ENCODE results near the gene FAM184A.

DNA sequence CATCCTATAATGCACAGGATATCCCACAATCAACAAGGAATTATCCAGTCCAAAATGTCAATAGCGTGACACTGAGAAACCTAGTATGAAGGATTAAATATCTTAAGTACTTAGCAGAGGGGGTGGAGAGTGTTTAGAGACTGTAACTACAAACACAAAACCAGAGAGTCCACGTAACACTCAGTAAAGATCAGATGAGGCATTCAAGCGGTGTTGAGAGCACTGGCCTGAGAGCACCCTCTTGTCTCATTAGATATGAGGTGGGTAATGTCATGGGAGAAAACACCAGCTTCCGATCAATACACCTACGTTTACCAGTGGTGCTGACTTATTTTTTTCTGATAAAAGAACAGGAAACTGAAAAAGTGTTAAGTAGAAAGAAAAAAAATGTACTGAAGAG is 2.3 kb downstream of the FAM184A start:
- TF ChIP-seq, protein P1, sequence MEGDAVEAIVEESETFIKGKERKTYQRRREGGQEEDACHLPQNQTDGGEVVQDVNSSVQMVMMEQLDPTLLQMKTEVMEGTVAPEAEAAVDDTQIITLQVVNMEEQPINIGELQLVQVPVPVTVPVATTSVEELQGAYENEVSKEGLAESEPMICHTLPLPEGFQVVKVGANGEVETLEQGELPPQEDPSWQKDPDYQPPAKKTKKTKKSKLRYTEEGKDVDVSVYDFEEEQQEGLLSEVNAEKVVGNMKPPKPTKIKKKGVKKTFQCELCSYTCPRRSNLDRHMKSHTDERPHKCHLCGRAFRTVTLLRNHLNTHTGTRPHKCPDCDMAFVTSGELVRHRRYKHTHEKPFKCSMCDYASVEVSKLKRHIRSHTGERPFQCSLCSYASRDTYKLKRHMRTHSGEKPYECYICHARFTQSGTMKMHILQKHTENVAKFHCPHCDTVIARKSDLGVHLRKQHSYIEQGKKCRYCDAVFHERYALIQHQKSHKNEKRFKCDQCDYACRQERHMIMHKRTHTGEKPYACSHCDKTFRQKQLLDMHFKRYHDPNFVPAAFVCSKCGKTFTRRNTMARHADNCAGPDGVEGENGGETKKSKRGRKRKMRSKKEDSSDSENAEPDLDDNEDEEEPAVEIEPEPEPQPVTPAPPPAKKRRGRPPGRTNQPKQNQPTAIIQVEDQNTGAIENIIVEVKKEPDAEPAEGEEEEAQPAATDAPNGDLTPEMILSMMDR (IDR thresholded peaks at IDR 0.05; ENCODE audit: extremely low read depth in 1 of 2, insufficient read depth in 1 of 2, low read depth in 1 of 2, low read length in 2 of 2), result no peak
- TF ChIP-seq EZH2 (IDR thresholded peaks at IDR 0.05; ENCODE audit: borderline replicate concordance, low read depth, low read length, severe bottlenecking), result no peak
- TF ChIP-seq, protein P2, sequence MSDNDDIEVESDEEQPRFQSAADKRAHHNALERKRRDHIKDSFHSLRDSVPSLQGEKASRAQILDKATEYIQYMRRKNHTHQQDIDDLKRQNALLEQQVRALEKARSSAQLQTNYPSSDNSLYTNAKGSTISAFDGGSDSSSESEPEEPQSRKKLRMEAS (IDR thresholded peaks at IDR 0.05; ENCODE audit: insufficient read depth, insufficient read length), result no peak

Data from endothelial cell of umbilical vein (primary cell).